H1 (cell line): ENCODE data around the gene SLIT3. TPM values are rescaled to one million over a fixed set of nuclear protein-coding genes. Genes with fewer than 3 reads are reported as not detected.

Experiments used
- JUN ChIP-seq: IDR thresholded peaks from 2 replicates; pipeline ENCODE4 v1.6.1; 2011; ENCODE audit warnings: low read depth, mild to moderate bottlenecking, improper control_type of control experiment, low read length
- NANOG ChIP-seq: IDR thresholded peaks from 2 replicates; pipeline ENCODE4 v1.6.1; 2011; ENCODE audit warnings: low read length, low read depth, mild to moderate bottlenecking, inconsistent platforms; ENCODE audit not compliant: insufficient read depth, poor library complexity, severe bottlenecking
- SRF ChIP-seq: IDR thresholded peaks from 2 replicates; pipeline ENCODE4 v1.6.1; 2011; ENCODE audit warnings: mild to moderate bottlenecking, low read depth, low read length, moderate library complexity
- polyA plus RNA-seq, 7 experiments: library from polyadenylated mRNA; depleted of rRNA in 3 of 7; stranded (reverse) in 5 of 7; unstranded in 2 of 7; fragments of >200 nt in 5 of 7; fragments of 200-250 nt in 2 of 7; gene quantifications; 1 replicate in 5 of 7; 2 replicates in 1 of 7; 4 replicates in 1 of 7; pipeline versions ENCODE4 v1.2.1 to v1.2.3, GENCODE V29; 2011 to 2013; ENCODE audit warnings: missing spikeins in 2 of 7, mixed read lengths in 2 of 7
- total RNA-seq: library from RNA; stranded (reverse); fragmentation: NEBNext Ultra II Directional; extraction: Animal tissue kit (Norgen Biotek cat#: 25700); gene quantifications from 2 replicates; pipeline ENCODE4 v1.2.1, GENCODE V29; 2021
- TF ChIP-seq, protein P1 (sequence below): IDR thresholded peaks from 2 replicates; pipeline ENCODE4 v1.6.1; 2012; ENCODE audit warnings: inconsistent platforms

Gene SLIT3
- total and polyA plus RNA-seq, 2 of the 8 experiments (the other 6 are each of a cell fraction or from before 2014, with no cell fraction given): 1.1 to 1.2 TPM

DNA sequence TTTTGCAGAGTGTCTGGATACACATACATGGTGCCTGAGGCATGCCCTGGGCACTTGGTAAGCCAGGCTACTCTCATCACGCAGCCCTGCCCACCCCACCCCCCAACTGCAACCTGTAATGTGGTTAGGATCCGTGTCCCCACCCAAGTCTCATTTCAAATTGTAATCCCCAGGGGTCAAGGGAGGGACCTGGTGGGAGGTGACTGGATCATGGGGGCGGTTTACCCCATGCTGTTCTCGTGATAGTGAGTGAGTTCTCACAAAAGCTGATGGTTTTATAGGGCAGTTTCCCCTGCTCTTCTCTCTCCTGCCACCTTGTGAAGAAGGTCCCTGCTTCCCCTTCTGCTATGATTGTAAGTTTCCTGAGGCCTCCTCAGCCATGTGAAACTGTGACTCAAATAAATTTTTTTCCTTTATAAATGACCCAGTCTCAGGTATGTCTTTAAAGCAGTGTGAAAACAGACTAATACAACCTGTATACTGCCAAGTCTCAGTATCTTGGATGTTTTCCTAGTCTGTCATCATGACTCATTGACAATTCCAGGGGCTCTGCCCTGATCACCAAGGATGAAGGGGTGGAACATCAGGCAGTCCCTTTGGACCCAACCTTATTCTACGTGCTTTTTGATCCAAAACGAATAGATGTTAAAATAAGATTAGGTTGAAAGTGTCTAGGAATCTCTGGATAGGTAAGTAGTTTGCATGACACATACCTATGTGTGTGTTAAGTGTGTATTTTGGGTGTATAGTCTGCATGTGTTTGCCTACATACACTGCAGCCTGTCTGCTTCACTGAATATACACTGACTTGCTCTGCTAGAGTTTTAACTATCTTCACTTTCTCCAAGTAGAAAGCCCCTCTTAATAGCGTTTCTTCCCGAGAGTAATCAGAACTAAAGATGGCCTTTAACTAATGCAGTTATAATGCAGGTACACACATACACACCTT lies 293.8 kb downstream of the SLIT3 start (continued):
- no peak for TF ChIP-seq JUN
- TF ChIP-seq, protein P1, sequence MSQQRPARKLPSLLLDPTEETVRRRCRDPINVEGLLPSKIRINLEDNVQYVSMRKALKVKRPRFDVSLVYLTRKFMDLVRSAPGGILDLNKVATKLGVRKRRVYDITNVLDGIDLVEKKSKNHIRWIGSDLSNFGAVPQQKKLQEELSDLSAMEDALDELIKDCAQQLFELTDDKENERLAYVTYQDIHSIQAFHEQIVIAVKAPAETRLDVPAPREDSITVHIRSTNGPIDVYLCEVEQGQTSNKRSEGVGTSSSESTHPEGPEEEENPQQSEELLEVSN: no peak
- TF ChIP-seq NANOG: no peak
- no peak for TF ChIP-seq SRF
